K562 (cell line): ENCODE measurements around the gene CHCHD5. TPM values are rescaled to one million over a fixed set of nuclear protein-coding genes. Genes with fewer than 3 reads are reported as not detected.

Source experiments
- EP300 ChIP-seq: IDR thresholded peaks from 2 replicates; pipeline ENCODE4 v1.6.1; 2012; ENCODE audit warnings: low read length, improper control_type of control experiment
- GATAD2A ChIP-seq: fragments of 450-650 bp; IDR thresholded peaks from 2 replicates; pipeline ENCODE4 v1.6.1; 2017
- HCFC1 ChIP-seq: IDR thresholded peaks from 2 replicates; pipeline ENCODE4 v1.6.1; 2012; ENCODE audit warnings: low read depth, low read length, improper control_type of control experiment
- MAFG ChIP-seq: fragments of 450-650 bp; conservative IDR thresholded peaks from 2 replicates; pipeline ENCODE4 v1.6.1; 2016; ENCODE audit warnings: missing genetic modification characterization, missing compliant biosample characterization
- MAX ChIP-seq: sonication (generic); formaldehyde crosslinking; IDR thresholded peaks from 2 replicates; pipeline ENCODE4 v1.9.0; 2022; ENCODE audit warnings: mild to moderate bottlenecking, missing genetic modification reagents
- MAZ ChIP-seq, 2 experiments: fragments of 450-650 bp in 1 of 2; sonication (generic) in 1 of 2; formaldehyde crosslinking; IDR thresholded peaks in 1 of 2; conservative IDR thresholded peaks in 1 of 2; 2 replicates each; pipeline versions ENCODE4 v1.4.0 to v1.5.0; 2020; ENCODE audit warnings: mild to moderate bottlenecking in 1 of 2, missing genetic modification reagents in 1 of 2
- MEF2D ChIP-seq: conservative IDR thresholded peaks from 2 replicates; pipeline ENCODE4 v1.6.1; 2016; ENCODE audit warnings: low read depth, missing genetic modification characterization, missing compliant biosample characterization
- NFATC3 ChIP-seq: fragments of 450-650 bp; IDR thresholded peaks from 2 replicates; pipeline ENCODE4 v1.6.1; 2017; ENCODE audit warnings: mild to moderate bottlenecking
- NFIX ChIP-seq: fragments of 250-450 bp; sonication (Bioruptor Pico); IDR thresholded peaks from 2 replicates; pipeline ENCODE4 v1.4.0; 2020; ENCODE audit warnings: low read depth, mild to moderate bottlenecking, moderate library complexity
- NR2C2 ChIP-seq, 2 experiments: fragments of 200-800 bp in 1 of 2; sonication (Bioruptor generic) in 1 of 2; sonication (generic) in 1 of 2; formaldehyde crosslinking in 1 of 2; IDR thresholded peaks; 2 replicates each; pipeline versions ENCODE4 v1.6.1 to v1.8.0; 2016 to 2022; ENCODE audit warnings: mild to moderate bottlenecking in 1 of 2, missing compliant biosample characterization in 1 of 2, missing genetic modification characterization in 1 of 2, missing genetic modification reagents in 1 of 2
- RB1 ChIP-seq: fragments of 450-650 bp; IDR thresholded peaks from 2 replicates; pipeline ENCODE4 v1.6.1; 2017; ENCODE audit warnings: low read depth, mild to moderate bottlenecking
- TAF1 ChIP-seq: IDR thresholded peaks from 2 replicates; pipeline ENCODE4 v1.6.1; 2011; ENCODE audit warnings: mild to moderate bottlenecking, low read length, moderate library complexity; ENCODE audit not compliant: insufficient read depth, control insufficient read depth, severe bottlenecking; ENCODE audit errors: extremely low read depth
- THAP12 ChIP-seq: fragments of 250-450 bp; sonication (Bioruptor Pico); IDR thresholded peaks from 2 replicates; pipeline ENCODE4 v1.9.0; 2021; ENCODE audit warnings: mild to moderate bottlenecking, inconsistent platforms
- ZBTB1 ChIP-seq: sonication (generic); formaldehyde crosslinking; IDR thresholded peaks from 2 replicates; pipeline ENCODE4 v1.8.1; 2023; ENCODE audit warnings: missing genetic modification reagents, low read depth, mild to moderate bottlenecking, borderline replicate concordance
- ZNF253 ChIP-seq: fragments of 250-450 bp; sonication (Bioruptor Pico); conservative IDR thresholded peaks from 2 replicates; pipeline ENCODE4 v1.6.1; 2021; ENCODE audit warnings: mild to moderate bottlenecking
- ZNF584 ChIP-seq: fragments of 200-800 bp; sonication (Bioruptor generic); IDR thresholded peaks from 2 replicates; pipeline ENCODE4 v1.6.1; 2016; ENCODE audit warnings: low read depth, mild to moderate bottlenecking, missing genetic modification characterization, missing compliant biosample characterization
- ZNF639 ChIP-seq, 2 experiments: fragments of 200-800 bp in 1 of 2; sonication (Bioruptor generic) in 1 of 2; sonication (generic) in 1 of 2; formaldehyde crosslinking in 1 of 2; IDR thresholded peaks in 1 of 2; conservative IDR thresholded peaks in 1 of 2; 2 replicates each; pipeline versions ENCODE4 v1.5.0 to v1.6.1; 2016 to 2020; ENCODE audit warnings: missing compliant biosample characterization in 1 of 2, missing genetic modification characterization in 1 of 2, missing genetic modification reagents in 1 of 2
- polyA plus RNA-seq, 8 experiments: library from polyadenylated mRNA; depleted of rRNA in 4 of 8; stranded (reverse) in 5 of 8; unstranded in 3 of 8; fragments of >200 nt; fragmentation: Nextera tagmentation in 2 of 8; fragmentation: Illumina TruSeq in 1 of 8; extraction: Ambion mirVana in 2 of 8; extraction: Trizol in 1 of 8; gene quantifications; 2 replicates each; pipeline versions ENCODE4 v1.2.1 to v1.2.3, GENCODE V29; 2011 to 2014; ENCODE audit warnings: inconsistent platforms in 1 of 8, missing spikeins in 1 of 8
- total RNA-seq, 7 experiments: library from RNA; depleted of rRNA in 6 of 7; stranded (reverse); fragments of >200 nt in 6 of 7; fragmentation: Illumina TruSeq in 2 of 7; extraction: Trizol in 2 of 7; gene quantifications; 2 replicates each; pipeline versions ENCODE4 v1.2.1 to v1.2.3, GENCODE V29; 2011 to 2021; ENCODE audit warnings: low replicate concordance in 1 of 7

Gene CHCHD5
- total and polyA plus RNA-seq, 9 of the 15 experiments (the other 6 are each of a cell fraction or from before 2014, with no cell fraction given): 7.4 to 79.3 (median 33.4) TPM

GRCh38 chr2:112626604-112627059 lies 42.2 kb downstream of the CHCHD5 start (continued):
- TF ChIP-seq MAX (CRISPR knock-in tag): peak; percentile 31; the same call in 1 of the 2 replicates
- TF ChIP-seq NR2C2 (CRISPR knock-in tag; IDR thresholded peaks at IDR 0.05): 0 out of 2 replicates have a peak, but pooled peaks have one; percentile 15
- no peak for TF ChIP-seq NR2C2 (tag; IDR thresholded peaks at IDR 0.05)
- TF ChIP-seq HCFC1: peak; percentile 32; the same call in 1 of the 2 replicates
- no peak for TF ChIP-seq TAF1
- TF ChIP-seq THAP12: peak; percentile 10; the same call in 1 of the 2 replicates
- no peak for TF ChIP-seq ZNF639 (CRISPR knock-in tag; conservative IDR thresholded peaks at IDR 0.05 in 1 of 2, IDR thresholded peaks at IDR 0.05 in 1 of 2)
- TF ChIP-seq ZNF253: no peak
- TF ChIP-seq ZBTB1 (CRISPR knock-in tag): peak; percentile 20; the same call in 1 of the 2 replicates
- no peak for TF ChIP-seq NFIX (CRISPR knock-in tag)
- TF ChIP-seq MAFG (tag): no peak
- TF ChIP-seq ZNF584 (CRISPR knock-in tag): no peak
- peak in 1 of 2 experiments; percentile 69; a peak in 2 of 4 replicates for TF ChIP-seq MAZ (CRISPR knock-in tag; conservative IDR thresholded peaks at IDR 0.05 in 1 of 2, IDR thresholded peaks at IDR 0.05 in 1 of 2)
- TF ChIP-seq GATAD2A: peak; percentile 51; the same call in 1 of the 2 replicates
- TF ChIP-seq EP300: no peak
- no peak for TF ChIP-seq MEF2D (tag)
- peak; percentile 68 for TF ChIP-seq RB1
- TF ChIP-seq NFATC3: no peak
